ENCODE results near the gene ADGRA3.
"Not testable (repeated sequence)": the region's sequence is repeated elsewhere in the genome, so short reads cannot be mapped to it uniquely, and the experiment has no call there.

Gene ADGRA3

DNA sequence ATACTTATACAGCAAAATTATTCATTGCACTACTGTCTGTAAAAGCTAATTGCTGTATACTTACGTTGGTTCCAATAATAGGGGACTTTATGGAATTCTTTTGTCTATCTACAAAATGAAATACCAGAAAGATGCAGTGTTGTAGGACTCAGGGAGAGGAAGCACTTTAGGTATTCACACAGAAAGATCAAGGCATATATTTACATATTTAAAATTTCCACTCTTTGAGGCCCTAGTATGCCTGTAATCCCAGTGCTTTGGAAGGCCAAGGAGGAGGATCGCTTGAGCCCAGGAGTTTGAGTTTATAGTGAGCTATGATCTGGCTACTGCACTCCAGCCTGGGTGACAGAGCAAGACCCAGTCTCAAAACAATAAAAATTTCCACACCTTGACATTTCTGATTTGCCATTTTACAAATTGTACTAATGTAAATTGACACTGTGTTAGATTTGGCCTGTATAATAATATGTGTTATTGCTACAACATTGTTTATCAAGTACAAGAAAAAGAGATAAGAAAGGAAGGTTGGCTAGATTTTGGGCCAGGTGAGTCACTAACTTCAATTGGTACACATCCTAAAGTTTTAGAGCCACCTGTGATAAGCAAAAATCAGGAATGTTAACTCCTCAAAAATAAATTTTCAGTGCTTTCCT is 35.1 kb downstream of the ADGRA3 start:
- DNase-seq, result no peak

DNA sequence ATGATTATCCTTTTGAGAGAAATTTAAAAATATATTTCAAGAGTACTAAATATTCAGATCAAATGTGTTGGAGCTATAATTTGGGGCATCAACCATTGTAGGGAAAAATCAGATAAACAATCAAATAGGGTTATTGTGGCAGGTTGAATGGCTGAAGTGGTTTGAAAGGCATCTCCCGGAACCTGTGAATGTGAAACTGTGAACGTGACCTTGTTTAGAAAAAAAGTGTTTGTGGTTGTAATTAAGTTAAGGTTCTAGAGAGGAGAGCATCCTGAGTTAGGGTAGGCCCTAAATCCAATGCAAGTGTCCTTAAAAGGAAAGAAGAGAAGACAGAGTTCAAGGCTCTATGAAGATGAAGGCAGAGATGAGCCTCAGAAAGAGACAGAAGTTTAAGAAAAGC is 37.4 kb downstream of the ADGRA3 start:
- DNase-seq, result no peak

DNA sequence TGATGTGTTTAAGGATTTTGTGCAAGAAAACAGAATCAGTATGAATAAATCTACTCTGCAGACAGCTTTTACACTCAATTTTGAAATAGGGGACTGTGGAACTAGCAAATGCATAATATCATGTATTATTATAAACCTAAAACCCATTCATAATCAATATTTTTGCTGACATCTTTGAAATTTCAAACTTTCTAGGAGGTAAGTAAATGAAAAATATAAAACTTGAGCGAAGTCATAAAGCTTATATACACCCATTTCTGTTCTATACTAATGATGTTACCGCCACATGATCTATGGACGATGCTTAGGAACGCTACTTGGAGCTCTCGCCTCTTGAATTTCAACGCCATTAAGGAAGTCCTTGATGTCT is 38.1 kb downstream of the ADGRA3 start:
- DNase-seq, result no peak

DNA sequence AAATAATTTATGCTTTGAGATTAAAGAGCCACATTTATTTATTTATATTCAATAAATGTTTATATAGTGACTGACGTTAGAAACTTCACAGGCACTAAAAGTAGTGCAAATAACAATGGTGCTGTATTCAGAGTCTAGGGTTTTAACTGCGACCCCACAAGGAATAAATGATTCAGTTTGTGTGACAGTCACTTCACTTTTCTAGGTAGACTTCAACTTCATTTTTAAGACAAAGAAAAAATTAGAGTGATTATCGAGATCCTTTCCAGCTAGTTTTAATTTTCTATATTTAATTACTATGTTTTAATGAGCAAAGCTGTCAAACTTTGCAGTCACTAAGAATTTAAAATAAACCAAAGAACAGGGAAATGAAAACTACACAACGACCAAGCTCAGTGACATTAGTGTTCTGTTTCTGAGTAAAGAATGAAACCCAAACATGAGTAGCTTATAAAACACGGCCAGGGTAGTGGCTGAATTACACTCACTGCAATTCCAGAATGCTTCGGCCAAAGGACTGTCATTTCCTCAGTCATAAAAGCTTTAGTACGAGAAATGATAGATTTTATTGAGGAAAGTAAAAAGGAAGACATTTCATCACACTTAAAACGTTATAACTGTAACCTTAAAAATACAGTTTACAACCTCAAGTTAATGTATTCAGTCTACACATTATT is 38.6 kb downstream of the ADGRA3 start:
- no peak for DNase-seq

DNA sequence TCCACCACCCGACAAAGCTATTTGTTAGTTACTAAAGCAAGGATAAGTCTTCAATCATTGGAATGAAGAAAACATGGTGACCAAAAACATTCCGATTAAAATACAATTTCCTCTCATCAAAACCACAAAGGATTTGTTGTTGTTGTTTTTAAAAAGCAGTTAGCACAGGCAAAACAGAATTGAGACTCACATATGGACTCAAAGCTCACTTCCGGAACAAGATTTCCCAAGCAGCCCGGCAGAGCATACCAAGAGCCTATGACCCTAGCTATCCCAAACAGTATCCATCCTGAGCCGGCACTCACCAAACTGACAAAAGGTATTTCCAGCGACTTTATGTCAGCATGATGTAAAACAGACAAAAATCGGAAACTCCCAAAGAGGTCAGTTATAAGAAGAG is 39.9 kb downstream of the ADGRA3 start:
- DNase-seq, result no peak

DNA sequence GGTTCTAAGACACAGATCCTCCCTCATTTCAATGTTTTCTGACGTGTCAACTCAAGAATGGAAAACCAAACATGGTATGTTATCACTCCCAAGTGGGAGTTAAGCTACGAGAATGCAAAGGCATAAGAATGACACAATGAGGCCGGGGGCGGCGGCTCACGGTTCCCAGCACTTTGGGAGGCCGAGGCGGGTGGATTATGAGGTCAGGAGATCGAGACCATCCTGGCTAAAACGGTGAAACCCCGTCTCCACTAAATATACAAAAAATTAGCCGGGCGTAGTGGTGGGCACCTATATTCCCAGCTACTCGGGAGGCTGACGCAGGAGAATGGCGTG is 40.6 kb downstream of the ADGRA3 start:
- DNase-seq, result not testable (repeated sequence)

DNA sequence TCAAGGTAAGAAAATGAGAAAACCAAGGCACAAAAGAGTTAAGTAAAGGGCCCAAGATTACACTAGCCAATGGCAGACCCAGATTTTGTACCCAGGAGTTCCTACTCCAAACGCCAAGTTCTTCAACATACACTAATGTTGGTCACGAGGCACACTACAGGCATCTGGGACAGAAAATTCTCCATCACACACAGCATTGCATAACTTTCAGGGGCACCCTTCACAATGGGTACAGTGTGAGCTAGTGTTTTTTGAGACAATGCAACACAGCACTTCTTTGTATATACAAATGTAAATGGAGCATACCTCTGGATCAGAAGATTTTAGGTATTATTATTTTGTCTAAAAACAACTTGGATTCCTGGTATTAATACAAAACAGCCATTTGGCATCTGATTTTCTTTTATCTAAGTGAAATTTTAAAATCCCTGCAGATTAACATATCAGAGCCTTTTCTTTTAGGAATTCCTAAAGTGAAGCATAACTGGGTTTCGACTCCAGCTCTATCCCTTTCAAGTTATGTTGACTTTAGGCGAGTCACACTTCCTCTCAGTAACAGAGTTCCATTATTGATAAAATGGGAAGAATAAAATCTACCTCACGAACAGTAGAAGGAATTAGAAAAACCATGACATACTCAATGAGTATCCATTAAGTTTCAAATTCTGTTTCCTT is 41.1 kb downstream of the ADGRA3 start:
- no peak for DNase-seq

DNA sequence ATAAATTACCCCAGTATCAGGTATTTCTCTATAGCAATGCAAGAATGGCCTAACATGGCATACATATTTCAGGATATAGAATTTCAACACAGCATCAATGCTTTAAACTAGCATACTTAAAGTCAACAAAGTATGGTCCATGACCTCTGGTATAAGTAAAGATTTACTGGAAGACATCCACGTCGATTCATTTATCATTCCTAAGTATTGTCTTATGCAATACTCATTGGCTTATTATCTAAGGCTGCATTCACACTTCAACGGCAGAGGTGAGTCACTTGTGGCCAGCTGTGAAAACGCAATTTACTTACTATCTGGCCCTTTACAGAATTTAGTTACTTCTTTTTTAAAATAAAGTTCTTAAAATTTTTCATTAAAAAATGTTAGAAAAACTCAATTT is 42.6 kb downstream of the ADGRA3 start:
- no peak for DNase-seq

DNA sequence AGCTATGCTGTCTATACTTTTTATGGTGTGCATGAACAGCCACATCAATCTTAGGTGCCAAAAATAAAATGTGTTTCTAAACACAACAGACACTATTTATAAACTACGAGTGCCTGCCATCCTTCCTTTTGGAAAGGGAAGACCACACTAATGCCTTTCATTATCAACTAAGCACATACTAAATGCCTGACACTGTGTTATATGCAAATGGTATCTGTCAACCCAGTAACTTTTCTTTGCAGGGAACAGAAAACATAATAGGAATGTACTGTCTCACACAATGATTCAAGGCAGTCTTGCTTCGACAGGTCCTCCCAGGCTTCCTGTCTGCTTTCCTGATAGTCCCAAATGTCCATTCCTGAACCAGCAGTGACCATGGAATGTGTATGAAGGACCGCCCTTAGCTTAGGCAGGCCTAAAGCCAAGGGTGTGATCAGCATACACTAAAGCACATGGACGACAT is 43.8 kb downstream of the ADGRA3 start:
- no peak for DNase-seq

DNA sequence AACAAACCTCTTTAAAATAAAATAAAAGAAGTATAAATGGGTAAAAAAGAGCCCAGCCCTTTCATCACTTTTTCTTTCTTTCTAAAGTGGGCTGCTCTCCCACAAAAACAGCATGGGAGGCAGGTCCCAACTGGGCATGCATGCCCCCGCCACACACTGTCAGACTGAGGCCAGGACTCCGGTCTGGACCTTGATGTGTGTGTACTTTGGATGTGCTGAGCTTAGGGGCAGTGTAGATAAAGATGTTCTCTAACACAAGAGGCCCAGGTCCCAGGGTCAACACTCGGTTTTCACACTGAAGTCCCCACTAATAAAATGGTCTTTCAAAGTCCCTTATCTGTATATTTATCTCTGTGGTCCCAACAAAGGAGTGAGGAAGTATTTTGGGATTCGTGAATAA is 44.4 kb downstream of the ADGRA3 start:
- no peak for DNase-seq

DNA sequence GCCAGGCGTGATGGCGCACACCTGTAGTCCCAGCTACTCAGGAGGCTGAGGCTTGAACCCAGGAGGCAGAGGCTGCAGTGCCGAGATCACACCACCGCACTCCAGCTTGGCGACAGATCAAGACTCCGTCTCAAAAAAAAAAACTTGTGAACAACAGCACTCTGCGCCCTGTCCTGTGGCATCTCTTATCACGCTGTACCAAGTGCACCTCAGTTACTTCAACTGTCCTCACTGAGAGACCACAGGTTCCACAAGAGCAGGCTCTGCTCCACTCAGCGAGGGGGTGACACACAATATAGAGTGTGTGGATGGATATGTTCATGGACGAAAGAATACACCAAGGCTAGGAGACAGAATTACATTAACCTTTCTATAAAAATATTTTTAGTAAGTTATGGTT is 49.3 kb downstream of the ADGRA3 start:
- no peak for DNase-seq

DNA sequence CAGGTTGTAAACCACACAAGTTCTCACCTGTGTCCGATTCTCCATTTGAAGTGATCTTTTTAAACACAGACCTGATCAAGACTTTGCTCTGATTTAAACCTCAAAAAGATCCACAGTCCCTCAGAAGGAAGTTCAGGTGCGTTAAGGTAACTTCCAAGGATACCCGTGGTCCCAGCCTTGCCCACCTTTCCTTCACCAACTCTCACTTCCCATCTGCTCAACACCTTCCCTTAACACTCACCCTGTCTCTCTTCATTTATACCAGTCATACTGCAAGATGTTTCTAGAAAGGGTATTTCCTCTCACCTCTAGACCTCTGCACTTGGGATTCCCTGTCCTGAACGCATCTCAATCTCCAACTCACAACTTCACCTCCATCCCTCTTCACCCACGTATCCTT is 49.9 kb downstream of the ADGRA3 start:
- DNase-seq, result no peak

DNA sequence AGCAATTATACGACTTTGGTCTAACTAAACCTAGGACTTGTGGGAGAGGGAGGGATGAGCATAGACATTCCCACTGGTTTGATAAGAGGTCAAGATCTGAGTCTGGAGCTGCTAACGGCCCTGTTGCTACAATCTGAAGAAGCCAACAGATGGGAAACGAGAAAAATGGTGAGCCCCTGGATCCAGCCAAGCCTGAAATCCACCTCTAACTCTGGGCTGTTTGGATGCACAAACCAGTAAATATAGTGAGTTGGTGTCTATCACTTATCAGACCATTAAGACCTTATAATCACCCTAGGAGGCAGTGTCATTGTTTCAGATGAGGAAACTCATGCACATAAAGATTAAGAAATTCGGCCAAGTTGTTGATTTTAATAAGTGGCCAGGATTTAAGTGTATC is 50.5 kb downstream of the ADGRA3 start:
- DNase-seq, result no peak

DNA sequence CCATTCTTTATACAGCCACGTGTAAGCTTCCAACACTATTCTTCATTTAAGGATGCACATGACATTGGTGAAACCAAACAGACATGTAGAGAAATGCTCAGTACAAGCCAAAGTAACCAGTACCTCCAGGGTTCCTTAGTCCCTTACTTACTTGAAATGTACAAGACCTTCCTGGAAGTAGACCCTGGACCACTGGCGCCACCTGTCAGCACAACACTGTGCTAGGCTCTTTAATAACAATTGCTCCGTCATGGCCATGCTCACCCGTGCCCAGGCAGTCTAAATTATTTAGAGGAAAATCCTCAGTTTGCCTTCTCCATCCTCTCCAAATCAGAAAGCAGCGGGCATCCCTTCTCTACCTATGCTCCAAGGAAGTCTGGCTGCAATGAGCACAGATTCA is 52.7 kb downstream of the ADGRA3 start:
- no peak for DNase-seq

DNA sequence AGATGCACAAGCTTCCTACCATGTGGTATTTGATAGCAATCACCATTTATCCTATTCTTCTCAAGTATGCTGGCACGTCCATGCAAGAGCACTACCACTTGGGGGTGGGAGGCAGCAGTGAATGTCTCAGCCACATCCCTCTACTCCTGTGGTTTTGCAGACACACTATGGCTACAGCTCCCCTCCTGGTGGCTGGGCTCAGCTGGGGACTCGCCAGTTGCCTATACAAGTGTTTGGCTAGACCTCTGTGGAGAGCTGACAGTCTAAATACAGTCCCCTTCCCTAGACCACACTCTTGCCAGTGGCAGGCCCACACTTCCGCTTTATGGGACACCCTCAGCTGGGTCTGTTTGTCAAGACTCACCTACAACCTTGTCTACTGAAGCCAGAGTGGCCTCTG is 53.2 kb downstream of the ADGRA3 start:
- no peak for DNase-seq

DNA sequence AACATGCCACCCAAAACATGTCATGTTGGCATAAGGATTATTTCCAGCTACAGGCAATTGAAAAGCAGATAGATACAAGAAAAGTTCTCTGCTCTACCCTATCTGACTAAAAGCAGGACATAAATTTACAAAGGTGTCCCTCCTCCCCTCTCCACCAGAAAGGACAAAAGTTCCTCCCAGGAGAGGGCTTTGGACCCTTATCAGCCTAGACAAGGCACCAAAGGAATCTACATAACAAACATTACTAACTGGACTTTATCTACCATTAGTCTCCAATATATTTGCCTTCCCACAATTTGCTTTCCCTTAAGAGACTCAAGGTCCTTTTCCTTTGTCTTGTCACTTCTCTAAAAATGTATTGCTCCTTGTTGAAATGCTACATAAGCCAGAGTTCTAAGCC is 55.6 kb downstream of the ADGRA3 start:
- DNase-seq, result no peak

DNA sequence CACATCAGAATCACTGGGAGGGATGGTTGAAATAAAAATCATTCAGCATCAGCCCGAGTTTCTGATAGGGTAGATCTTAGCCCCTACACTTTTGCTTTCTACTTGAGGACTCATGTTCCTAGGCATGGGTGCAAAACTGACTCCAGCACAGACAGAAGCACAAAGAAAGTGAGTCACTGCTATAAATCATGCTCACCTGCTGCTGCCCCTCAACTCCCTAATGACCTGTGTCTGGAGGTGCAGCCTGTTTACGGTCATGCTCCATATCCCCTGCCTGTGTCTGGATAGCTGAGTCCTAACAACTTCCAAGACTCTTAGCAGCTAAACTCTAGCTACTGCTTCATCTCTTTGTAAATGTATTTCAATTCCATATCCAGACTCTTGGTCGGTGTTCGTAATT is 57.8 kb downstream of the ADGRA3 start:
- no peak for DNase-seq

DNA sequence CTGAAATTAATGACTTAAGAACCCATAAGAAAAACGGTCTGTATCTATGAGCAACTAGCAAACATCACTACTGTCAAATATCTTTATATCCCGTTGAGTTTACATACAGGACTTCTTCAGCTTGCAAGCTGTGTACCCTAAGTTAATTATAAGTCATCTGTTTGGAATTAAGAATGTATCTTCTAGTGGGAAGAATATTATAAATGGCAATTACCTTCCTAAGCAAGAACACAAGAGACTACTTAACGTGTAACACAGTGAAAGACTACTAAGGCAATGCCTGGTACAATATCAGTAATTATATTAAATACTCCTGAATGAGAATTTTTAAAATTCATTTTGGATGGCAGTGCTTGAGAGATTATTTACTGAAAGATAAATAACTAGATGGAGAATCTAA is 58.5 kb downstream of the ADGRA3 start:
- no peak for DNase-seq

DNA sequence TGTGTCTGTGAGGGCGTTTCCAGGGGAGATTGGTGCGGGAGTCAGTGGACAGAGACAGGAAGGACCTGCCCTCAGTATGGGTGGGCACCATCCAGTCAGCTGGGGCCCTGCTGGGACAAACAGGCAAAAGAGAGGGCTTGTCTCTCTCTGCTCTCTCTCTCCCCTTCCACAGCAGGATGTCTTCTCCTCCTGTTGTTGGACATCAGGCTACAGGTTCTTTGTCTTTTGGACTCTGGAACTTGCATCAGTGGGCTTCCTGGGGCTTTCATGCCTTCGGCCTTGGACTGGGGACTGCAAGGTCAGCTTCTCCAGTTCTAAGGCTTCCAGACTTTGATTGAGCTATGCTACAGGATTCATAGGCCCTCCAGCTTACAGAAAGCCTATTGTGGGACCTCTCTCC is 59.6 kb downstream of the ADGRA3 start:
- no peak for DNase-seq

DNA sequence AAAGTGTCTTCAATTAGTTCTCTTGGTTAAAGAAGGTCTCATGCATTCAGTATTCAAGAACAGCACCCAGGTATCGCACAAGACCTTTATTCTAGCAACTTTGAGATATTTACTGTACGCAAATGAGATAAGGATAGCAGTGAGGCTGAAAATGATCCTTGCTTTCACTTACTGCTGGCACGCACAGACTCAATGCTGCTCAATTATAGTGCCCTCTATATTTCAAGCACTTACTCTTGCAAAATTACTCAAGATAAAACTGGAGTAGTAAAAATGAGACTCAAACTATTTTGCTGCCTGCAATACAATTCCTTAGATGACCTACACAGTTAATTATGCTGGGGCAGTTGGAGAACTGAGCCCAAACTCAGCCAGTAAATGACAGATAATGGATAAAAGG is 60.9 kb downstream of the ADGRA3 start:
- no peak for DNase-seq

DNA sequence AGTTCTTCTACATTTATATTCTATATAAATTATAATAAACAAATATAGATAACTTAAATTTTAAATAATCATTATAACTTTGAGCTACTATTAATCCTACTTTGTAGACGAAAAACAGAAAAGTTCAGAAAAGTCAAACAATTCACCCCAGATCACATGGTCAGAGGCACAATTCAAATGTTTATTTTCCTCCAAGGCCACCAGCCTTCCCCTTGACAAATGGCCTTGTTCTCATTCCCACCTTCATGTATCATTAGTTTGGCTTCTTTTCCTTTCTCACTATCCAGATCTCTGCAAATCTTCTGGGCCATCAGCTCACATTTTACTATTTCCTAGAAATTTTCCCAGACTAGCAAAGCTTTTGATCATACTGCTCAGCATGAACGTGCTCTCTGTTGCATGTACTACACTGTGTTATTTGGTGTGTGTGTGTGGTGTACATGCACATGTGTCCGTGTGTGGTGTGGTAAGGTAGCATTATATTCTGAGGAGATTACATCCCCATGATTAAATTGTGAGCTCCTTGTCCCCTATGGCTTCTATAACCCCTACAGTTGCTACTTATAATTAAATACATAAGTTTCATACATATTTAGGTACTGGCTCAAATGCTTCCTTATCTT is 61.5 kb downstream of the ADGRA3 start:
- no peak for DNase-seq

DNA sequence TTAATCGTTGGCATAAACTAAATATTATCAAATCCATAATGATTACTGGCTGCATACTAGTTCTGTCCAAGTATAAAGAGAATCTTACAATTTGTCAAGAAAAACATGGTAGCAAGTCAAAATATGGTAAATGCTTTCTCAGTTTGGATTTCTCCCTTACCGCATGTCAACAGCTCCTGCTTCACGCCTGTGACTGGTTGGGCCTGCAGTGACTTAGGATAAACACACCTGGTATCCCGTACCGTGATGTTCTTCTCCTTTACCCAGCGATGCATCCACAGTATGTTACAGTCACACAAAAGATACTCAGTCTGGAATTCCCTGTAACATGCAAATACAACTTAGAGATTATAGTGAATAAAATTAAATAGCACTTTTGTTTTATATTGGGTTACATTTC is 71.1 kb downstream of the ADGRA3 start:
- no peak for DNase-seq

DNA sequence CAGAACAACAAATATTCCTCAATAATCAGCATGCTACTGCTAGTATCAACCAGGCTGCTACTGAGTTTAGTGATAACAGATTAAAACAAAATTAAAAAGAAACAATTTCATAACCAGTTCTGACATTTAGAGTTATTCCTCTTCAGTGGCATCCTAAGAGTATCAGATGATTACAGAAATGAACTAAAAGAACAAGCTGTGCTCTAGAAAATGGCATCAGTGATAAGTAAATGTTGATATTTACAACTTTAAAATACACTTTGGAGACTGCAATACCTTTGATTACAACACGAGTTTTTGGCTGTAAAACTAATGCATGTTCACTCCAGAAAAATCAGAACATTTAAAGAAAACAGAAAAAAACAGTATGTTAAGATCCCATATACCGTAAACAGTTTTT is 72.9 kb downstream of the ADGRA3 start:
- no peak for DNase-seq

DNA sequence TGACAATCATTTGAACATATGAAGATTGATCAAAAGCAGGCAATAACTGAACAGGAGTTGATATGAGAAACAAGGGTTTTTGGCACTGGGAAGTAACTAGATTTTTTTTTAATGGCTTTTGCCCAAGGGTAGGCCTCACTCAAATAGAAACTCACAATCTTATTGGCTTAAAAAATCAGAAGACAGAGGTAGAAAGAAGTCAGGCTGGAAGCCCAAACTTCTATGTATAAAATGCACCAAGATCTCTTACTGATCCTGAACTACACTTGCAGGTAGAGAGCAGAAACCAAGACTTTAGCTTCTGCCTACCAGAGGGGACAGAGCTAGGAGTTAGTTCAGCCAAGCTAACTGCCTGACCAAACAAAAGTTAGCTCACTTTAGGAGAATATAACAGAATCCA is 74.9 kb downstream of the ADGRA3 start:
- DNase-seq, result no peak

Measured in activated CD4-positive, alpha-beta T cell treated with anti-CD3 and anti-CD28 coated beads for 1 hour (primary cell).